Fibroblast of pulmonary artery (primary cell): ENCODE data around the gene RASSF5.

Source experiments
- DNase-seq: peaks from one replicate; pipeline ENCODE4 v3.0.0-alpha.2; 2010; ENCODE audit warnings: low read depth
- H3K4me3 ChIP-seq: replicated peaks from 2 replicates; pipeline ENCODE4 v1.5.1; 2011; ENCODE audit warnings: low read depth, mild to moderate bottlenecking, control low read depth, low read length, moderate library complexity
- CTCF ChIP-seq: IDR thresholded peaks from 2 replicates; pipeline ENCODE4 v1.5.1; 2011; ENCODE audit warnings: mild to moderate bottlenecking, control low read depth, low read length, inconsistent platforms; ENCODE audit errors: missing control alignments

RASSF5 gene

GRCh38 chr1:206524739-206525364 lies 17.5 kb downstream of the RASSF5 start:
- no peak for DNase-seq
- no peak overlapping the region for H3K4me3 ChIP-seq
- TF ChIP-seq CTCF = no peak

DNA sequence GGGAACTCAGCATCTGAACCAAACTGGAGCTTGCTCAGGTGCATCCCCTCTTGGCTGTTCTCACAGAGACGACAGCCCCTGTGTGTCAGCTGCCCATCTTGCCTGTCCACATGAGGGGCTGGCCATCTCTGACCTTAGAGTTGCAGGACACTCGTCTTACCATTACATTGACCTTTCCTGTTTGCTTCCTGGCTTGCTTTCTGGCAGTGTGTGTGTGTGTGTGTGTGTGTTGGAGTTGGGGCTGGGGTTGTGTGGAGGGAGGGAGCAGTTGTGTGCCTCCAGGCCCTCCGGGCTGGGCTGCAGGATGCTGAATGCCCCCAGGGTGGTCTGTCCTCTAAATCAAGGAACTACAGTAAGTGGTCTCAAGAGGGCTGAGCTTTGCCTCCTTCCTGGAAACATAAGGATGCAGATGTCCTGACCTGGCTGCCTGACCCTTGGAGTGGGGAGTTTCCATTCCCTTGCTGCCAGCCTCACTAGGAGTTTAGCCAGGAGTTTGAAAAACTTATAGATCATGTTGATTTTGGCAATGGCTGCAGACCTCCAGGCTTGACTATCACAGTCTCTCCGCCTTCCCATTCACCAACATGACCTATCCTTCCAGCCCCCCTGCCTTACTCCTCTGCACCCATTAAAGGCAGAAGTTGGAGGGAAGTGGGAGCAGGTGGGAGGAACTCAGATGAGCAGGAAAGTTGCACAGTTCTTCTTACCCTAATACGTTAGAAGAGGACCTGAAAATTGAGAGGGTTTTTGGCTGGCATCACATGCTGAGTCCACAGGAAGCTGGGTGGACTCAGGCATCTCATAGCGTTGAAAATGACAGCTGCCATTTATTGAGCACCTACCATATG lies 19.0 kb downstream of the RASSF5 start:
- no peak for DNase-seq
- no peak overlapping the region for H3K4me3 ChIP-seq
- no peak for TF ChIP-seq CTCF

DNA sequence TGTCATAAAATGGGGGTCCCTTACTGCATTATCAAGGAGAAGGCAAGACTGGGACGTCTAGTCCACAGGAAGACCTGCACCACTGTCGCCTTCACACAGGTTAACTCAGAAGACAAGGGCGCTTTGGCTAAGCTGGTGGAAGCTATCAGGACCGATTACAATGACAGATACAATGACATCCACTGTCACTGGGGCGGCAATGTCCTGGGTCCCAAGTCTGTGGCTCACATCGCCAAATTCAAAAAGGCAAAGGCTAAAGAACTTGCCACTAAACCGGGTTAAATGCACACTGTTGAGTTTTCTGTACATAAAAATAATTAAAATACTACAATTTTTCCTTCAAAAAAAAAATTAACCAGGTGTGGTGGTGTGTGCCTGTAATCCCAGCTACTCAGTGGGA lies 22.1 kb downstream of the RASSF5 start:
- no peak for DNase-seq
- no peak for TF ChIP-seq CTCF
- H3K4me3 ChIP-seq = no peak overlapping the region

DNA sequence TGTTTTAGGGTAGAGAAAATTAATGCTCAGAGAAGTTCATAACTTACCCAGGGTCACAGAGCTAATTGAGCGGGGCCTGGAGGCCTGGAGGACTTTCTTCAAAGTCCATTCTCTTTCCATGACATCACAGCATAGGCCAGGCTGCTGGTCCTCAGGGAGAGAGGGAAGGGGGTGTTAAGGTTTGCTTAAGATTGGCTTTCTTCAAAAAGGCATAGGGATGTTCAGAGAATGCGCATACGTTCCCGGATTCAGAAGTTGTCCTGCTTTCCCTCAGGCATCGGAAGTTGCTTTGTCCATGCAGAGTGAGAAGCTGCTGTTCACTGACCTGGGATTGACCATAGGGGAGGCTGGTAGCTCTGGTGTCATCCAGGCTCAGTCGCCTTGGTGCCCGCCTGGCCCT lies 25.0 kb downstream of the RASSF5 start:
- no peak for TF ChIP-seq CTCF
- DNase-seq = no peak
- H3K4me3 ChIP-seq = no peak overlapping the region

- no peak overlapping the region for H3K4me3 ChIP-seq
- no peak for DNase-seq
- no peak for TF ChIP-seq CTCF
Measured at GRCh38 chr1:206534552-206534951, 27.2 kb downstream of the RASSF5 start.

DNA sequence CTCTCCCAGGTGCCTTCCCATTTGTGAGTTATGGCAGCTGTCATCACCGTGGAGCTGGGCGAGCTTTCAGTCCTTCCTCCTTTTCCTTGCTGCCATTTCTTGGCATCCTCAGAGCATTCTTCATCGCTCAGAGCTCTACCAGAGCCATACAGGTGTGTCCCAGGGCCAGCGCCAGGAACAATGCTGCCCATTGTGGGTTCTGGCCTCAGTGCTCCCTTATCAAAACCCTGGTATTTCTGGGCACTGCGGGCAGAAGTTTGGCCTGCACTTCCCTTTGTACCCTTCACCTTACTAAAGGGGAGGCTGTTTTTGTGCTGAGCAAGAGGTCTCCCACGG lies 28.5 kb downstream of the RASSF5 start:
- DNase-seq = no peak
- no peak for TF ChIP-seq CTCF

DNA sequence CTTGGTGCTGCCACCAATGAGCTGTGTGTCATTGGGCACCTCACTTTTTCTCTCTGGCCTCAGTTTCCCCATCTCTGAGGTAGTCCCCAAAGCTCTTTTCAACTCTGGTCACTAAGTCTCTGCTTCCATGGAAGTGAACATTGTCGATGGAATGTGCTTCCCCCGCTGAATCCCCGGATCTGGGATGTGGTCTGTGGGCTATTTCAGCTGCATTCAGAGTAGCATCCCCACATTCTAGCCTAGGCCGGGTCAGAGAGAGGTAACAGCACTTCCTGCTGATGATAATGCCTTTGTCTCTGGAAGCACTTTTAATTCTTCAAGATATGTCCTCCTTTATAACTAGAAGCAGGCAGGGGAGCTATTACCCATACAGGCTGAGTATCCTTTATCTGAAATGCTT lies 29.8 kb downstream of the RASSF5 start:
- TF ChIP-seq CTCF = no peak
- no peak for DNase-seq
- no peak overlapping the region for H3K4me3 ChIP-seq

More for the DNA sequence above, 28.5 kb downstream of the RASSF5 start:
- H3K4me3 ChIP-seq = no peak overlapping the region
